Activated CD4-positive, alpha-beta T cell treated with anti-CD3 and anti-CD28 coated beads for 24 hours (primary cell): ENCODE measurements around the gene CDHR2.

ENCODE experiments used
- DNase-seq, 2 donors: peaks; one replicate each; pipeline ENCODE4 v3.0.0-alpha.2; 2020; ENCODE audit warnings: low read depth in 2 of 2

CDHR2 gene

DNA sequence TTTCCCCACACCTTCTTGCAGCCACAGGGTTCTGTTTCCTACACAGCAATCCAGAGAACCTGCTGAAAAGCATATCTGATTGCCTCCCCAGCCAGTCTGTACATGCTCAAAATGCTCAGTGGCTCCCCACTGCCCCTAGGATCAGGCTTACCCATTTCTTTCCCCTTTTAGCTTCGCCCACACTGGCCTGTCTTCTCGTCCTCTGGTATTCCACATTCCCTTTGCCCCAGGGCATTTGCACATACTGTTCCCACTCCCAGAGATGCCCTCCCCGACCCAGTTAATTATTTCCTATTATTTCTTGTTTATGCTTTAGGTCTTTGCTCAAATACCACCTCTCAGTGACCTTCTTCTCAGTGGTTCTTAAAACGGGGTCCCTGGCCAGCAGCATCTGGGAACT is 91.5 kb downstream of the CDHR2 start:
- DNase-seq = no peak

DNA sequence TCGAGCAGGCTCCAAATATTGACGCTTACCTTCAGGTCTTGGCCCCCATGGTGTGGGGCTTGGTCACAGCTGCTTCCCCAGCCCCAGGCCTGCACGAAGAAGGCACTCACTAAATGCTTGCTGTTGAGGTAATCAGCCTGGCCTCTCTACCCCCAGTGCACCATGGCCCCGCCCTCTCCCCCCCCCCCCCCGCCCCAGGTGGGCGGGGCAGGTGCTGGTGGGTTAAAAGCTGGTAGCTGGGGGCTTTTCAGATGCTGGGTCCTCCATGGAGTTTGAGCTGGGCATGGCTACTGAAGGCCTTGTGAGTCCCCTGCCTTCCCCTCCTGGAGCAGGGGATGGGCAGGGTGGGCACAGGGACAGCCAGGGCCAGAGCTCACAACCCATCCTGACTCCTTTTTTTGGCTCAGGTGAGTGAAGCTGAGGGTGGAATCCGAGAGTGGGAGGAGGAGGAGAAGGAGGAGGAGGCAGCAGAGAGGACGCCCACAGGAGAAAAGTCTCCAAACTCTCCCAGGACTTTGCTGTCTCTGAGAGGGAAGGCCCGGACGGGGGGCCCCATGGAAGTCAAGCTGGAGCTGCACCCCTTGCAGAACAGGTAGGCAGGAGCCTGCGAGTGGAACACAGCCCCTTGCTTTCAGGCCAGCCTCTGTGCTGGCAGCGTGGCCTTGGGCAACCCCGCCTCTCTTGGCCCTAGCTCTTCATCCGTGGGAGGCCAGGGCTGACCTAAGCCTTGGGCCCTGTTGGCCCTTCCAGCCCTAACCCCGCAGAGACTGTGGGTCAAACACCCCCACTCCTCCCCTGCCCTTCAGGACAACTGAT is 93.7 kb downstream of the CDHR2 start:
- no peak for DNase-seq

DNA sequence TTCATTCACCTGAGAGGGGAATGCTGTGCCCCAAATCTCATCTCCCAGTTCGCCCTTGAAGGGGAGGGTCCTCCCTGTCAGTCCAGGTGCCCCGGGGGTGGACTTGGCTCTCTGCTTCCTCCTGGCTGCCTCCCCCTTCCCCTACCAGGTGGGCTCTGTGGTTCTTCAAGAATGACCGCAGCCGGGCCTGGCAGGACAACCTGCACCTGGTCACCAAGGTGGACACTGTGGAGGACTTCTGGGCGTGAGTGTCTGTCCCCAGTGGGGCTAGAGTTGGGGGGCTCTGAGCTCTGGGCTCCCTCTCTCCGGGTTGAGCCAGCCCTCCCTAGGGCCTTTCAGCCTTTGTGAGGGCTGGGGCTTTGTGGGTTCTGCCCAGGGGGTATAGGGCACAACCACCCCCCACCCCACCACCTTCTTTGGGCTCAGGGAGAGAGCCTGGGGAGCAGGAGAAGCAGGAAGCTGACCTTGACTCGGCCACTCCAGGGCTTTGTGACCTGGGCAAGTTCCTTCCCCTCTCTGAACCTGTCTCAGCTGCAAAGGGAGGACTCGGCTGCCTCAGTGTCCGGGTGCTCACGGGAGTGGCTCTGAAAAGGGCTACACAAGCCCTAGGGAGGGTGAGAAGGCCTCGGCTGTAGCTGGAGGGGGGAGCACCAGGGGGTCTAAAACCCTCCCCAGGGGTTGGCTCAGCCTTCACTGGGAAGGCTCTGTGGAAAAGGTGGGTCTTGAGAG is 94.5 kb downstream of the CDHR2 start:
- DNase-seq = no peak

DNA sequence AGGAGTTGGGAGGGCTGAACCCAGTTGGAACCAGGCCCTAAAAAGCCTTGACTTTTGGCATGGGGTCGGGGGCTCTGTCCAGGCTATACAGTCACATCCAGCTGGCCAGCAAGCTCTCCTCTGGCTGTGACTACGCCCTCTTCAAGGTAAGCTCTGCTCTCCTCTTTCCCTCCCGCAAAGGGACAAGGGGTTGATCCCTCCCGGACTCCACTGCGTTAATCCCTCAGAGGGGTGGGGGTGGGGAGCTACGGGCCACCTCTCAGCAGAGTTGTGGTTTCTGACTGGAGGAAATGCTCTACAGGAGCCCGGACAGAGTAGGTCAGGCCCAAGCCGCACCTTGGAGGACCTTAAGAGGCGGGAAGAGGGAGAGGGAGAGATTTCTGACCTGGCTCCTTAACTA is 95.2 kb downstream of the CDHR2 start:
- no peak for DNase-seq

DNA sequence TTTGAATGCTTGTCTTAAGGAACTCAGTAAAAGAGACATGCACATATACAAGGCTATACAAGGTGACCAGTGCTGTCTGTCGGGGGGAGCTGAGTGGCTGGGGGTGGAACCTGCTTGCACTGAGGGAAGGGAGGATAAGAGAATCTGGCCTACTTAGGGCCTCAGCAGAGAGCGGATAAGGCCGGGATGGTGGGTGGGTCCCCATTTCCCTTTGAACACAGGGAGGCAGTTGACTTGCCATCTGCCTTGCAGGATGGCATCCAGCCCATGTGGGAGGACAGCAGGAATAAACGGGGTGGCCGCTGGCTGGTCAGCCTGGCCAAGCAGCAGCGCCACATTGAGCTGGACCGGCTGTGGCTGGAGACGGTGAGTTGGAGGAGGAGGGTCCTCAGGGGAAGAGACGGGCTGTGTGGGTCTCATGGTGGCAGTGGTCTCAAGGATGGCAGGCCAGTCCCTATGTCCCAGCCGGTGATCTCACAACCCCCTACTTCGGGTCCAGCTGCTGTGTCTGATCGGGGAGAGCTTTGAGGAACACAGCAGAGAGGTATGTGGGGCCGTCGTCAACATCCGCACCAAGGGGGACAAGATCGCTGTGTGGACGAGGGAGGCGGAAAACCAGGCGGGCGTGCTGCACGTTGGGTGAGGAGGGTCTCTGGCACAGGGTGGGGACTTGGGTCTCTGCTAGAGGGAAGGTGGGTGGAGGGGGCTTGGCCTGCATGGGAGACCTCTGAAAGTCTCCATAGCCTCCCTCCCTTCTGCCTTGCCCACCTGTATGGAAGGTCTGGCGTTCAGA is 95.9 kb downstream of the CDHR2 start:
- DNase-seq = no peak
